GM10266 (cell line): ENCODE data around the gene DOCK9.
"Not testable (repeated sequence)": the region's sequence is repeated elsewhere in the genome, so short reads cannot be mapped to it uniquely, and the experiment has no call there.

Experiments used
- DNase-seq: peaks from one replicate; pipeline ENCODE4 v3.0.0; 2012; ENCODE audit errors: extremely low spot score
- TF ChIP-seq, protein P1 (sequence below): IDR thresholded peaks from 2 replicates; pipeline ENCODE4 v1.5.1; 2012; ENCODE audit warnings: mild to moderate bottlenecking, low read depth; ENCODE audit not compliant: control insufficient read depth, insufficient read depth; ENCODE audit errors: missing control alignments

The DOCK9 gene

GRCh38 chr13:98821372-98822224, 156.3 kb downstream of the DOCK9 start:
- TF ChIP-seq, protein P1, sequence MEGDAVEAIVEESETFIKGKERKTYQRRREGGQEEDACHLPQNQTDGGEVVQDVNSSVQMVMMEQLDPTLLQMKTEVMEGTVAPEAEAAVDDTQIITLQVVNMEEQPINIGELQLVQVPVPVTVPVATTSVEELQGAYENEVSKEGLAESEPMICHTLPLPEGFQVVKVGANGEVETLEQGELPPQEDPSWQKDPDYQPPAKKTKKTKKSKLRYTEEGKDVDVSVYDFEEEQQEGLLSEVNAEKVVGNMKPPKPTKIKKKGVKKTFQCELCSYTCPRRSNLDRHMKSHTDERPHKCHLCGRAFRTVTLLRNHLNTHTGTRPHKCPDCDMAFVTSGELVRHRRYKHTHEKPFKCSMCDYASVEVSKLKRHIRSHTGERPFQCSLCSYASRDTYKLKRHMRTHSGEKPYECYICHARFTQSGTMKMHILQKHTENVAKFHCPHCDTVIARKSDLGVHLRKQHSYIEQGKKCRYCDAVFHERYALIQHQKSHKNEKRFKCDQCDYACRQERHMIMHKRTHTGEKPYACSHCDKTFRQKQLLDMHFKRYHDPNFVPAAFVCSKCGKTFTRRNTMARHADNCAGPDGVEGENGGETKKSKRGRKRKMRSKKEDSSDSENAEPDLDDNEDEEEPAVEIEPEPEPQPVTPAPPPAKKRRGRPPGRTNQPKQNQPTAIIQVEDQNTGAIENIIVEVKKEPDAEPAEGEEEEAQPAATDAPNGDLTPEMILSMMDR: no peak
- no peak for DNase-seq

GRCh38 chr13:98820744-98821371, 157.0 kb downstream of the DOCK9 start:
- TF ChIP-seq, protein P1: no peak
- DNase-seq: no peak

GRCh38 chr13:98820300-98820699, 157.6 kb downstream of the DOCK9 start:
- DNase-seq: no peak
- TF ChIP-seq, protein P1: no peak

DNA sequence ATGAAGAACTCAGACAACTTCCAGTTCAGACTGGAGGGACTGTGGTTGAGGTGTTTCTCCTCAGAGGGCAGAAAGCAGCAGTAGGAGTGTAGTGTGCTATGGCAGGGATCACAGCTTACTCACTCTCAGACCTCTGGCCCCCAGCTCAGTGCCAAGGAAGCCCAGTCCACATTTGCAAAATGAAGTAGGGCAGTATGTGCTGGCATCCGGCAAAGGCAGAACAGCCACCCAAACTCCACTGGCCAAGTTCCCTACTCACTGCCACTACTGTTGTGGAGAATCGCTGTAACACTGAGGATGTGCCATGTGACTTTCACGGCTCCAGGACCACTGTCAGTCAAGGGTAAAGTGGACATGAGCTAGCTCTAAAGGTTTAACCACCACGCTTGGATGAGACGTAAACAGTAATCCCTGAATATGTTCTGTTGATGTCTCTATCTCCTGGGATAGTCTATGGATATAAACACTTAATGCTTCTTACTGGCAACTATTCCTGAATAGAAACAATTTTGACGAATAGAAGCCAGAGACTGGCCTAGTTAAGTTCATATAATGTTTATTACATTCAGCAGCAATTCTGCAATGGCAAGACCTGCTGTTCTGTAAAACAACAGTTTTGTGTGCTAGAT, 158.4 kb downstream of the DOCK9 start:
- no peak for DNase-seq
- TF ChIP-seq, protein P1: no peak

GRCh38 chr13:98816406-98816805, 161.5 kb downstream of the DOCK9 start:
- DNase-seq: no peak
- TF ChIP-seq, protein P1: no peak

DNA sequence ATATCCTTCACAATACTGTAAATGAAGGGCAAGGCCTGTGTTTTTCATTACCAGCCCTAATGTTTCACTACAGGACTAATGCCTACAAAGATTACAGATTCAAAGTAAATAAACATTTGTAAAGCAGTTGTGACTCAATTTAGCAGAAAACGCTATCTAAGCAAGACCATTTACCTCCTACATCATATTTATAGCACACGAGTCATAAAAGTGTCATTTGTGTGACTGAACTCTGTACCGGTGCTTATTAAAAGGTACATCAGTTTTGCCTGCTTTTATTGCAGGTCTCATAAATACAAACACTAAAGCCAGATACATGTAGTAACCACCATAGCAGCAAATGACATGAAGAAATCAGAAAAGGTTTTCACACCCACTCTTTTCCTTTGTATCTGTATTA, 163.9 kb downstream of the DOCK9 start:
- TF ChIP-seq, protein P1: no peak
- DNase-seq: no peak

- DNase-seq: not testable (repeated sequence)
Measured at GRCh38 chr13:98812186-98812790, 165.6 kb downstream of the DOCK9 start.
